ENCODE results near the gene FEN1.

- no peak for TF ChIP-seq CTCF (IDR thresholded peaks at IDR 0.05; ENCODE audit: poor library complexity)
- no peak for TF ChIP-seq EZH2 (IDR thresholded peaks at IDR 0.05; ENCODE audit: borderline replicate concordance)
- no peak for TF ChIP-seq EZH2phosphoT487 (IDR thresholded peaks at IDR 0.05; ENCODE audit: low read depth, severe bottlenecking, unreplicated experiment)
Observed at GRCh38 chr11:61814247-61814957, 21.7 kb downstream of the FEN1 start.
